HG02885 (cell line): ENCODE data around the gene AMIGO3.
"Not testable (repeated sequence)": the region's sequence is repeated elsewhere in the genome, so short reads cannot be mapped to it uniquely, and the experiment has no call there.

Source experiments
- ATAC-seq: cut with Tn5 transposase; IDR thresholded peaks from one replicate; pipeline ENCODE4 v1.9.1; 2021; ENCODE audit warnings: mild to moderate bottlenecking; ENCODE audit not compliant: unreplicated experiment, poor library complexity

The AMIGO3 gene

GRCh38 chr3:49713336-49714105, 6.0 kb downstream of the AMIGO3 start:
- ATAC-seq: no peak

- no peak for ATAC-seq
Observed at GRCh38 chr3:49712631-49713317, 6.7 kb downstream of the AMIGO3 start.

- no peak for ATAC-seq
Observed at GRCh38 chr3:49712166-49712565, 7.3 kb downstream of the AMIGO3 start.

GRCh38 chr3:49711489-49711888, 8.0 kb downstream of the AMIGO3 start:
- ATAC-seq: no peak

- no peak for ATAC-seq
Observed at GRCh38 chr3:49709852-49710251, 9.6 kb downstream of the AMIGO3 start.

GRCh38 chr3:49707113-49707480, 12.4 kb downstream of the AMIGO3 start:
- no peak for ATAC-seq

GRCh38 chr3:49706456-49707112, 12.9 kb downstream of the AMIGO3 start:
- no peak for ATAC-seq

GRCh38 chr3:49705390-49705960, 14.0 kb downstream of the AMIGO3 start:
- no peak for ATAC-seq

- no peak for ATAC-seq
Observed at GRCh38 chr3:49704629-49705028, 14.9 kb downstream of the AMIGO3 start.

- ATAC-seq: no peak
Observed at GRCh38 chr3:49703956-49704355, 15.5 kb downstream of the AMIGO3 start.

GRCh38 chr3:49703443-49703927, 16.0 kb downstream of the AMIGO3 start:
- ATAC-seq: peak; percentile 65

- ATAC-seq: no peak
Observed at GRCh38 chr3:49702672-49703071, 16.8 kb downstream of the AMIGO3 start.

- no peak for ATAC-seq
Observed at GRCh38 chr3:49701388-49702077, 18.0 kb downstream of the AMIGO3 start.

- ATAC-seq: no peak
Observed at GRCh38 chr3:49700453-49701128, 18.9 kb downstream of the AMIGO3 start.

- no peak for ATAC-seq
Observed at GRCh38 chr3:49700014-49700413, 19.5 kb downstream of the AMIGO3 start.

GRCh38 chr3:49699281-49699979, 20.1 kb downstream of the AMIGO3 start:
- ATAC-seq: no peak

- not testable (repeated sequence) for ATAC-seq
Observed at GRCh38 chr3:49695350-49696015, 24.0 kb downstream of the AMIGO3 start.

- ATAC-seq: not testable (repeated sequence)
Observed at GRCh38 chr3:49694409-49695070, 24.9 kb downstream of the AMIGO3 start.
